ENCODE results near the gene SPA17. TPM values are rescaled to one million over a fixed set of nuclear protein-coding genes. Genes with fewer than 3 reads are reported as not detected.

SPA17 gene
- total and polyA plus RNA-seq, 9 of the 15 experiments (the other 6 are each of a cell fraction or from before 2014, with no cell fraction given), result 6.0 to 19.5 (median 12.6) TPM

DNA sequence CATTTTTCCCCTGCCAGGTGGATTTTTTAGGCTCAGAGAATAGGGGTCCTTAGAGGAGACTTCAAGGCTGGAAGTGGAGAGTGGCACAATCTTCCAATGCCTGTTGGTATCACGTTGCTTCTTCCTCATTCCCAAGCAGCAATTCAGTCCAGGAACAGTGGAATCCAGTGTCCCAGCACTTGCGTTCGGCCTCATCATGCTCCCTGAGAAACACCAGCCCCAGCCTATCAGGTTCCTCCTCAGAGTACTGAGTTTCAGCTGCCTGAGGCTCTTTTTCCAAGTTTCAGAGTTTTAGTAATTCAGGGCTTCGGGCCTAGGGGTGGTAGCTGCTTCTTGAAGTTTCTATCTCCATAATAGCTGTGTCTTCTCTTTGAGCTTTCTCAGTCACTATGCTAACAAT, 34.1 kb downstream of the SPA17 start (continued):
- TF ChIP-seq RFX1 (IDR thresholded peaks at IDR 0.05) (no peak), KLF13 (tag; IDR thresholded peaks at IDR 0.05; ENCODE audit: borderline replicate concordance, low read depth) (no peak), WHSC1 (IDR thresholded peaks at IDR 0.05; ENCODE audit: low read length) (no peak), HDAC3 (IDR thresholded peaks at IDR 0.05; ENCODE audit: borderline replicate concordance, partially characterized antibody) (no peak)
- TF ChIP-seq, protein P1, sequence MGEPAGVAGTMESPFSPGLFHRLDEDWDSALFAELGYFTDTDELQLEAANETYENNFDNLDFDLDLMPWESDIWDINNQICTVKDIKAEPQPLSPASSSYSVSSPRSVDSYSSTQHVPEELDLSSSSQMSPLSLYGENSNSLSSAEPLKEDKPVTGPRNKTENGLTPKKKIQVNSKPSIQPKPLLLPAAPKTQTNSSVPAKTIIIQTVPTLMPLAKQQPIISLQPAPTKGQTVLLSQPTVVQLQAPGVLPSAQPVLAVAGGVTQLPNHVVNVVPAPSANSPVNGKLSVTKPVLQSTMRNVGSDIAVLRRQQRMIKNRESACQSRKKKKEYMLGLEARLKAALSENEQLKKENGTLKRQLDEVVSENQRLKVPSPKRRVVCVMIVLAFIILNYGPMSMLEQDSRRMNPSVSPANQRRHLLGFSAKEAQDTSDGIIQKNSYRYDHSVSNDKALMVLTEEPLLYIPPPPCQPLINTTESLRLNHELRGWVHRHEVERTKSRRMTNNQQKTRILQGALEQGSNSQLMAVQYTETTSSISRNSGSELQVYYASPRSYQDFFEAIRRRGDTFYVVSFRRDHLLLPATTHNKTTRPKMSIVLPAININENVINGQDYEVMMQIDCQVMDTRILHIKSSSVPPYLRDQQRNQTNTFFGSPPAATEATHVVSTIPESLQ (CRISPR knock-in tag; IDR thresholded peaks at IDR 0.05), result no peak

DNA sequence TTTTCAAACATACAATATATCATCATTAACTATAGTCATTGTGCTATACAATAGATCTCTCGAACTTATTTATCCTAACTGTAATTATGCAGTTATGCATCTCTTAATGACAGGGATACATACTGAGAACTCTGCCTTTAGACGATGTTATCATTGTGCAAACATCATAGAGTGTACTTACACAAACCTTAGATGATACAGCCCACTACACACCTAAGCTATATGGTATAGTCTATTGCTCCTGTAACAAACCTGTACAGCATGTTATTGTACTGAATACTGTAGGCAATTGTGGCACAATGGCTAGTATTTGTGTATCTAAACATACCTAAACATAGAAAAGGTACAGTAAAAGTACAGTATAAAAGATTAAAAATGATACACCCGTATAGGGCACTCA, 38.7 kb downstream of the SPA17 start:
- H3K79me2 ChIP-seq (ENCODE audit: control insufficient read depth, insufficient read depth, low read length), result no peaks in the 10 kb centered on the region
- no peak for TF ChIP-seq PHTF2 (CRISPR knock-in tag; IDR thresholded peaks at IDR 0.05)
- no peak for TF ChIP-seq KAT7 (CRISPR knock-in tag; IDR thresholded peaks at IDR 0.05; ENCODE audit: borderline replicate concordance)
- TF ChIP-seq NFATC3 (IDR thresholded peaks at IDR 0.05), result no peak
- TF ChIP-seq, protein P2, sequence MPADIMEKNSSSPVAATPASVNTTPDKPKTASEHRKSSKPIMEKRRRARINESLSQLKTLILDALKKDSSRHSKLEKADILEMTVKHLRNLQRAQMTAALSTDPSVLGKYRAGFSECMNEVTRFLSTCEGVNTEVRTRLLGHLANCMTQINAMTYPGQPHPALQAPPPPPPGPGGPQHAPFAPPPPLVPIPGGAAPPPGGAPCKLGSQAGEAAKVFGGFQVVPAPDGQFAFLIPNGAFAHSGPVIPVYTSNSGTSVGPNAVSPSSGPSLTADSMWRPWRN (IDR thresholded peaks at IDR 0.05; ENCODE audit: low read depth), result no peak
- H3K9me1 ChIP-seq (ENCODE audit: control insufficient read depth, insufficient read depth, low read length), result no peaks in the 10 kb centered on the region
- peaks cover 25 to 27% of the 10 kb centered on the region in 2 experiments; a peak in 4 of 5 replicates for H3K27me3 ChIP-seq (ENCODE audit: control insufficient read depth in 2 of 2, insufficient read depth in 2 of 2, low read length in 2 of 2)
- no peak for DNase-seq (ENCODE audit: extremely low read depth in 1 of 4, low spot score in 3 of 4)
- no peaks in the 10 kb centered on the region for H3K9me3 ChIP-seq (replicated peaks; ENCODE audit: control insufficient read depth, insufficient read depth, low read depth, low read length)
- no peak overlapping the region for H3K4me2 ChIP-seq (ENCODE audit: insufficient read depth, low read length)
- CTCF ChIA-PET (ENCODE audit: low intra/inter-chr PET ratio), result no interaction called here
- no peaks in the 10 kb centered on the region for H3K4me1 ChIP-seq (replicated peaks in 1 of 2; ENCODE audit: control insufficient read depth in 2 of 2, insufficient read depth in 2 of 2, low read length in 2 of 2)
- POLR2A ChIA-PET, result no interaction called here
- no peak overlapping the region for H2AFZ ChIP-seq (ENCODE audit: low read depth, low read length)
- no peak overlapping the region for H3K9ac ChIP-seq (ENCODE audit: insufficient read depth in 1 of 2, low read depth in 2 of 2, low read length in 2 of 2)
- BruUV-seq (replicated peaks), result no TSS peak
- in situ Hi-C loops (cut with MboI), result no loop called here
- FAIRE-seq, result no peak
- no peaks in the 10 kb centered on the region for H4K20me1 ChIP-seq (replicated peaks; ENCODE audit: control insufficient read depth, insufficient read depth, low read length)
- H3K27ac ChIP-seq (ENCODE audit: extremely low read depth, low read depth, low read length), result no peak overlapping the region
- no peak overlapping the region for H3K4me3 ChIP-seq
- no peak for ATAC-seq
- intact Hi-C loops (cut with micrococcal nuclease), result no loop called here
- 1% methylated on average over 3 of the region's 3 CpGs for WGBS (ENCODE audit: insufficient coverage, low coverage, missing lambda C conversion rate)
- no peaks in the 10 kb centered on the region for H3K36me3 ChIP-seq (ENCODE audit: control insufficient read depth, insufficient read depth, low read length)

All from K562 (cell line).